Bronchial epithelial cell (primary cell): ENCODE results near the gene LIMK1. TPM values are rescaled to one million over a fixed set of nuclear protein-coding genes. Genes with fewer than 3 reads are reported as not detected.

ENCODE experiments used
- DNase-seq: peaks from one replicate; pipeline ENCODE4 v3.0.0-alpha.2; 2010; ENCODE audit warnings: low read depth
- FAIRE-seq: peaks from 2 replicates; lab custom pipeline; 2011; peaks lifted over from hg19 to GRCh38; lab: Jason Lieb, UNC
- H3K27me3 ChIP-seq: 2 replicates; pipeline ENCODE4 v1.5.1; 2011; ENCODE audit warnings: low read length; ENCODE audit not compliant: control insufficient read depth, insufficient read depth
- H3K36me3 ChIP-seq: 2 replicates; pipeline ENCODE4 v1.5.1; 2011; ENCODE audit warnings: low read length; ENCODE audit not compliant: control insufficient read depth, insufficient read depth
- H3K4me3 ChIP-seq: 2 replicates; pipeline ENCODE4 v1.5.1; 2011; ENCODE audit warnings: mild to moderate bottlenecking, low read depth, low read length, control low read depth
- total RNA-seq: library from RNA; depleted of rRNA; stranded (reverse); fragments of >200 nt; gene quantifications from 2 replicates; pipeline ENCODE4 v1.2.1, GENCODE V29; 2014
- TF ChIP-seq, protein P1 (sequence below): IDR thresholded peaks from 2 replicates; pipeline ENCODE4 v1.5.1; 2011; ENCODE audit warnings: mild to moderate bottlenecking, moderate library complexity, low read length, control low read depth, inconsistent platforms; ENCODE audit not compliant: insufficient read depth, severe bottlenecking

LIMK1 gene
- 11.6 and 16.6 TPM in 2 replicates for total RNA-seq

DNA sequence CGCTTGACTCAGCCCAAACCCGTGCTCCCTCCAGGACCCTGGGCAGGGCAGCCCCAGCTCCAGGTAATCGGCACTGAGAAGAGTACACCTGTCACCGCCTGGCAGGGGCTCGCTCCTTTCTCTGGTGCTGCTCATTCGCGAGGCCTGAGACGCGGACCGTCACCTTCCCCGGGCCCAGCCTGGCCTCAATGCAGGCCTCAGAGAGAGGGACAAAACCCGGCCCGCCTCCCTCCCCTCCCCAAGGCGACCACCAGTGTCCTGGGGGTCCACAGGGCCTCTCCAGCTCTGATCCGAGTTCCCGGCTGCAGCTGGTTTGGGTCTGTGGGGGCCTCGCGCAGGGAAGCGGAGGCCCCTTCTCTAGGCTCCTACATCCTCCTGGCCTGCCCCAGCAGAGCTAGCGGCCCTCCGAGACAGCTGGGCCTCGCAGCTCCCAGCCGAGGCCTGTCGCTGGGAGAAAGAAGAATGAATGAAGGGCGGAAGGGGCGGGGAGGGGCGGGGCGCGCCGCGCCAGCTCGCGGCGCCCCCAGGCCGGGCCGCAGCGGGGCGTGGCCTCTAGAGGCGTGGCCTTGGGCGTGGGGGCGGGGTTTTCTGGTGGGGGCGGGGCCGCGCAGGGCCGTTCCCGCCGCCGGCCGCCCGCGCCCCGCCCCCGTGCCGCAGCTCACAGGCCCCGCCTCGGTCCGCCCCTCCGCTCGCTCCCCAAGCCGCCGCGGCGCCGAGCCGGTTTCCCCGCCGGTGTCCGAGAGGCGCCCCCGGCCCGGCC is at the start of gene LIMK1:
Gene LIMK1, plus strand, starts transcription at position 688 of the 760 bp plus-strand sequence. CDS start 187 bp downstream, outside the sequence.
- TF ChIP-seq, protein P1, sequence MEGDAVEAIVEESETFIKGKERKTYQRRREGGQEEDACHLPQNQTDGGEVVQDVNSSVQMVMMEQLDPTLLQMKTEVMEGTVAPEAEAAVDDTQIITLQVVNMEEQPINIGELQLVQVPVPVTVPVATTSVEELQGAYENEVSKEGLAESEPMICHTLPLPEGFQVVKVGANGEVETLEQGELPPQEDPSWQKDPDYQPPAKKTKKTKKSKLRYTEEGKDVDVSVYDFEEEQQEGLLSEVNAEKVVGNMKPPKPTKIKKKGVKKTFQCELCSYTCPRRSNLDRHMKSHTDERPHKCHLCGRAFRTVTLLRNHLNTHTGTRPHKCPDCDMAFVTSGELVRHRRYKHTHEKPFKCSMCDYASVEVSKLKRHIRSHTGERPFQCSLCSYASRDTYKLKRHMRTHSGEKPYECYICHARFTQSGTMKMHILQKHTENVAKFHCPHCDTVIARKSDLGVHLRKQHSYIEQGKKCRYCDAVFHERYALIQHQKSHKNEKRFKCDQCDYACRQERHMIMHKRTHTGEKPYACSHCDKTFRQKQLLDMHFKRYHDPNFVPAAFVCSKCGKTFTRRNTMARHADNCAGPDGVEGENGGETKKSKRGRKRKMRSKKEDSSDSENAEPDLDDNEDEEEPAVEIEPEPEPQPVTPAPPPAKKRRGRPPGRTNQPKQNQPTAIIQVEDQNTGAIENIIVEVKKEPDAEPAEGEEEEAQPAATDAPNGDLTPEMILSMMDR: no peak
- Histone ChIP-seq H3K36me3 (peaks cover 5% of the 10 kb centered on the region), H3K4me3 (peak within 1 kb of the TSS; percentile 68), H3K27me3 (no peaks in the 10 kb centered on the region)
- FAIRE-seq: no peak
- DNase-seq: peak; percentile 48

DNA sequence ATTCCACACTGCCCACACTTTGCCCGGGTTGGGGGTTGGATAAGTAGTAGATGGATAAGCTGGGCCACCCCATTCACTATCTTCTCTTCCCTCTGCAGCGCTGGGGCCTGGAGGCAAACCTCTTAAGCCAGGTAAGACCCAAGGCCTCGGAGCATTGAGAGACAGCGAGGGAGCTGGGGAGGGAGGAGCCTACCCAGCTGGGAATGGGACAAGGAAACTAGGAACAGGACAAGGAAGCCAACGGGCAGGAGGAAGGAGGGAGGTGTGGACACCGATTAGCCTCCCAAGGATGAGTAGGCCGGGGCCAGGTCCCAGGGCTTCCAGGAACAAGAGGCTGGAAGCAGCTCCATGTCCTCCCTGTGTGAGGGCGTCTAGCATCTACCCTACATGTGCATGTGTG is 46.0 kb upstream of the LIMK1 start:
- TF ChIP-seq, protein P1: no peak
- no peaks in the 10 kb centered on the region for H3K36me3 ChIP-seq
- H3K4me3 ChIP-seq: no peak overlapping the region
- DNase-seq (no peak), FAIRE-seq (no peak)
- H3K27me3 ChIP-seq: peaks cover 5% of the 10 kb centered on the region

DNA sequence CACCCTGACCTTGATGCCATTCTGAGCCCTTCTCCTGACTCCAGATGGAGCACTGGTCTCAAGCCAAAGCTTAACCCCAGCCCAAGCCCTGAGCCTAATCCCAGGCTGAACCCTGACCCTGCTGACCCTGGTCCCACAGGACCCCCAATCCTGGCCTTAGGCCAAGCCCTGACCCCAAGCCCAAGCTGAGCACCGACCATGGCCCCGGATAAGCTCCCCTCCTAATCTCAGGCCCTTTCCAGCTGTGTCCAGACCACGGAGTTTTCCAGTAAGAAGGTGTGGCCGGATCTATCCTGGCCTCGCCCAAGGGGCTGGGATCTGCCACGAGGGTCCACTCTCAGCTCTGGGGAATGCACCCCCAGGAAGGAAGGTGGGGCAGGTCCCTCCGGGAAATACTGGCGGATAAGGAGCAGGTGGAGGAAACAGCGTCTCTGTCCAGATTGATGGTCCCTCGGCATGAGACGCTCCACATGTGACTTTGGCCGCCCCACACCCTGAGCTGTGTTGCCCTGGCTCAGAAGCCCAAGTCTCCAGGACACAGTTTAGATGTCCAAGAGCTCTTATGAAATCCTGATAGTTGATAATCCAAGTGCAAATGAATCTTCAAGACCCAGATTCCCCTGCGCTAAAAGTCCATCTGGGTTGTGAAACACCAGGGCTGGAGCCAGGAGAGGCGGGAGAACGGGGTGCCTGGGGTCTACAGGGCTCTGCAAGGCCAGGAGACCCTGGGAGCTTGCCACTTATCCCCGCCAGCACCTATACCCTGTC is 45.2 kb upstream of the LIMK1 start:
- H3K36me3 ChIP-seq: no peaks in the 10 kb centered on the region
- FAIRE-seq: peak; percentile 62

DNA sequence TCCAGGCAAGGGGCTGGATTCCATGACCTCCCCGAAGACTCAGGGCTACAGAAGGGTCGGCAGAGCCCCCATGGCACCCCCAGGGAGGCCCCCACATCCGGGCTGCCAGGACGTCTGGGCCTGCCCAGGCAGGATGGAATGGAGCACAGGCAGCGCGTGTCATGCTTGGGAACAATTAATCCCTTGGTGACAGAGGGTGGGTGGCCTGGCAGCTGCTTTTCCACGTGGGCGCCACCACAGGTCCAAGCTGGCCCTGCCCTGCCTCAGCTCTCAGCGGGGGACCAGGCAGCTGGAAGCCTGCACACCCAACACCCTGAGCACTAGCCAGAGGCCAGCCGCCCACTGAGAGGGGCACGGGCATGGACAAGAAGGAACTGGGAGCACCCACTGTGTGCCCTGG is 44.3 kb upstream of the LIMK1 start:
- FAIRE-seq: no peak
- TF ChIP-seq, protein P1: no peak
- Histone ChIP-seq H3K27me3 (peaks cover 2% of the 10 kb centered on the region), H3K4me3 (no peak overlapping the region), H3K36me3 (no peaks in the 10 kb centered on the region)
- no peak for DNase-seq

More for the DNA sequence above, 45.2 kb upstream of the LIMK1 start:
- no peak for DNase-seq
- no peak overlapping the region for H3K4me3 ChIP-seq
- TF ChIP-seq, protein P1: no peak
- peaks cover 2% of the 10 kb centered on the region for H3K27me3 ChIP-seq

DNA sequence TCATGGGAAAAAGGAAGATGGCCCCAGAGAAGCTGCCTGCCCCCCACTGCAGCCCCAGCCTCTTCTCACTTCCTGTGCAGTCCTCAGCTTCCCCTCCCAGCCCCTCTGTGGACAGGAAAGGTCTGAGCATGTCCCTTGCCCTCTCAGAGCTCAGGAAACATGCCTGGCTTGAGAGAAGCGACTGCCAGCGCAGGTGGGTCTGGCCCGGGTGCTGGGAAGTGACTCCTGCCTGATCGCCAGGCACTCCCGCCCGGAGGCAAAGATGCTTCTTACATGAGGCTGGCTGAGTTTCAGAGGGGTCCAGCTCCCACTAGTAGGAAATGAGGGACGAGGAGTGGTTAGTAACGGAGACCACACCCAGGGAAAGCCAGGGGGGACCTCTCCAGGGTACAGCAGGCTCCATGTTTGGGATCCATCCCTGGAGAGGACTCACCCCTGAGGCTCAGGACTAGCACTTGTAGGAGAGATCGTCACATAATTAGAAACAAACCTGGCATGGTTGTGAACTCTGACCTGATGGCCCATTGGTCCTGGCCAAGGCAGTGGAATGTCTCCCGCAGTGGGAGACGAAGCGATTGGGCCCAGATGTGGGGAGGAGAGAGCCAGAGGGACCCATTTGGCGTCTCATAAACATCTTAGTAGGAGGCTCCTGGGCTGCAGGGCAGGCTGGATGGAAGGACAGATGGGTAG is 43.4 kb upstream of the LIMK1 start:
- no peaks in the 10 kb centered on the region for H3K27me3 ChIP-seq
- H3K36me3 ChIP-seq: no peaks in the 10 kb centered on the region
- FAIRE-seq: no peak
- no peak for DNase-seq
- H3K4me3 ChIP-seq: no peak overlapping the region
- TF ChIP-seq, protein P1: no peak
